ENCODE data around the gene CNIH3.

The CNIH3 gene

DNA sequence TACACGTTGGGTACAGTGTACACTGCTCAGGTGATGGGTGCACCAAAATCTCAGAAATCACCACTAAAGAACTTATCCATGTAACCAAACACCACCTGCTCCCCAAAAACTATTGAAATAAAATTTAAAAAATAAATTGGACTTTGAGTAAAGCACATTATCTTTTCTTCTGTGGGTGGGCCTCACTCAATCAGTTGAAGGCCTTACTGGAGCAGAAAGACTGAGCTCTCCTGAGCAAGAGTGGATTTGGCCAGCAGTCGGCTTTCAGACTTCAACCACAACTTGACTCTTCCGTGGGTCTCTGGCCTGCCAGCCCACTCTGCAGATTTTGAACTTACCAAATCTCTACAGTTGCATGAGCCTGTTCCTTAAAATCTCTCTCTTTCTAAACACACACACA is 78.9 kb downstream of the CNIH3 start:
- DNase-seq (ENCODE audit: low read depth, low spot score): no peak
- in situ Hi-C loops (cut with HindIII; ENCODE audit: low sequenced_read_pairs): no loop called here
- no peak overlapping the region for H3K4me3 ChIP-seq (ENCODE audit: low read depth, low read length)
- TF ChIP-seq, protein P1, sequence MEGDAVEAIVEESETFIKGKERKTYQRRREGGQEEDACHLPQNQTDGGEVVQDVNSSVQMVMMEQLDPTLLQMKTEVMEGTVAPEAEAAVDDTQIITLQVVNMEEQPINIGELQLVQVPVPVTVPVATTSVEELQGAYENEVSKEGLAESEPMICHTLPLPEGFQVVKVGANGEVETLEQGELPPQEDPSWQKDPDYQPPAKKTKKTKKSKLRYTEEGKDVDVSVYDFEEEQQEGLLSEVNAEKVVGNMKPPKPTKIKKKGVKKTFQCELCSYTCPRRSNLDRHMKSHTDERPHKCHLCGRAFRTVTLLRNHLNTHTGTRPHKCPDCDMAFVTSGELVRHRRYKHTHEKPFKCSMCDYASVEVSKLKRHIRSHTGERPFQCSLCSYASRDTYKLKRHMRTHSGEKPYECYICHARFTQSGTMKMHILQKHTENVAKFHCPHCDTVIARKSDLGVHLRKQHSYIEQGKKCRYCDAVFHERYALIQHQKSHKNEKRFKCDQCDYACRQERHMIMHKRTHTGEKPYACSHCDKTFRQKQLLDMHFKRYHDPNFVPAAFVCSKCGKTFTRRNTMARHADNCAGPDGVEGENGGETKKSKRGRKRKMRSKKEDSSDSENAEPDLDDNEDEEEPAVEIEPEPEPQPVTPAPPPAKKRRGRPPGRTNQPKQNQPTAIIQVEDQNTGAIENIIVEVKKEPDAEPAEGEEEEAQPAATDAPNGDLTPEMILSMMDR (IDR thresholded peaks at IDR 0.05; ENCODE audit: low read depth, low read length): no peak

DNA sequence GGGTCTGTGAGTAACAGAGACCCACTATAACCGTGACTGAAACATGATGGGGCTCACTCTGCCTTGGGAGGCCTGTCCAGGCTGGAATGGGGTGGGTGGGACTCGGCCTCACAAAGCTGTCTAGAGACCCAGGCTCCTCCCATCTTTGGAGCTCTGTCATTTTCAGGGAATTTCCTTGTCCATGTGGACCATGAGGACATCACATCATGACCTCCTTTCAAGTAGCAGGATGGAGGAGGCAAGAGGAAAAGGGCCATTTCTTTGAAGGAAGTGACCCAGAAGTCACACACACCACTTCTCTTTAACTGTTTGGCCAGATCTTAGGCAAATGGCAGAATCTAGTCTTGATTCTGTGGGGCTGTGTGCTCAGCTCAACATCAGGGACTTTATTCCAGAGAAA is 79.9 kb downstream of the CNIH3 start:
- DNase-seq (ENCODE audit: low read depth, low spot score): no peak
- TF ChIP-seq, protein P1 (IDR thresholded peaks at IDR 0.05; ENCODE audit: low read depth, low read length): no peak
- in situ Hi-C loops (cut with HindIII; ENCODE audit: low sequenced_read_pairs): no loop called here
- no peak overlapping the region for H3K4me3 ChIP-seq (ENCODE audit: low read depth, low read length)

DNA sequence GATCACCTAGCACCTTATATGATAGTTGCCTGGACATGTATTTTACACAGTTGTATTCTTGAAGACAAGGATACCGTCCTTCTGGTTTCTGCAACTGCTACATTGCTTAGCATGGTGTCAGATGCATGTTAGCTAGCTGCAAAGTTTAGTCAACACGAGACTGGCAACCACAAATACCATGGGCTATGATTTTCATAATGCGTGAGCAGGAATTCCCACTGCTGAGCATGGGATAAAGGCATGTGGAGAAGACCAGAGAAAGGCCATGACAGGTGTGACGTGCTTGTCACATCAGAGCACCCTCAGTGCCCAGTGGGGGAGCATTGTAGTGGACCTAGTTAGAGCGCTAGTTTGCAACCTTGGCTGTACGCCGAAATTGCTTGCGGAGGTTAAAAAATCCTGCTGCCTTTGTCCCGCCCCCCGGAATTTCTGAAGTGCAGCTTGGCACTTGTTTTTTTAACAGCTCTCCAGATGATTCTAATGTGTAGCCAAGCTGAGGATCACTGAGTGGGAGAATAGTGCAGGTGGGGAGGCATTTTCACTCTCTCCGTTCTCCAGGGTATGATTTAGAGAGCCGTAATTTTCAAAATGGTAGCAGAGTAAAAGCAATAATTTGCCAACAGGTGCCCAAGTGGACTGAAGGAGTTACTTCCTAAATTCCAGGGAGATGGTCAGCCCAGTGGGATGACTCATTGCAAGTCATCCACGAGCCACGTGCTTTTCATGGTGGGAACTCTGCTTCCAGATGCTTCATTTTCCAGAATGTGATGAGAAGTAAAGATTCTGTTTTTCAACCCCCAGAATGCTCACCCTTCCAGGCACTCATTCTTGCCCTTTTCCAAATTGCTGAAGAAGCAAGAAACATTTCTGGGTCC is 81.0 kb downstream of the CNIH3 start:
- in situ Hi-C loops (cut with HindIII; ENCODE audit: low sequenced_read_pairs): no loop called here
- TF ChIP-seq, protein P1 (IDR thresholded peaks at IDR 0.05; ENCODE audit: low read depth, low read length): no peak
- H3K4me3 ChIP-seq (ENCODE audit: low read depth, low read length): no peak overlapping the region
- peak; percentile 76 for DNase-seq (ENCODE audit: low read depth, low spot score)

DNA sequence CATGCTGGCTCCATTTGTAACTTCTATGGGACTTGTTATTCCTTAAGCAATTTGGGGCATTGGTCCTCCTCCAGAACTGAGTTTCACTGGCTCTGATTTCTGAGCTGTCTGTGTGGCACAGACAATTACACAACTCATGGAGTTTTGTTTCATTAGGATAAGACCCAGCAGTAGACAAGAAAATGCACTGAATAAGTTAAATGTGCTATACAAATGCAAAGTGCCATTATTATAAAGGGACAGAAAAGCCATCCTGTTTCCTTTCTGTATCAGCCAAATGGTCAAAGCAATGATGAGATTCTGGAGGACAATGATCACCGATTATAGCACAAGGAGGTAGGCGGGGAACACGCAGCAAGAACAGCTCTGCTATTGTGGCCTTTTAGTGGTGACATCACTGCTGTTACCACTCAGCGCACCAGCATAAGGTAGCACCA is 81.9 kb downstream of the CNIH3 start:
- no peak for DNase-seq (ENCODE audit: low read depth, low spot score)
- in situ Hi-C loops (cut with HindIII; ENCODE audit: low sequenced_read_pairs): no loop called here
- no peak overlapping the region for H3K4me3 ChIP-seq (ENCODE audit: low read depth, low read length)
- TF ChIP-seq, protein P1 (IDR thresholded peaks at IDR 0.05; ENCODE audit: low read depth, low read length): no peak

DNA sequence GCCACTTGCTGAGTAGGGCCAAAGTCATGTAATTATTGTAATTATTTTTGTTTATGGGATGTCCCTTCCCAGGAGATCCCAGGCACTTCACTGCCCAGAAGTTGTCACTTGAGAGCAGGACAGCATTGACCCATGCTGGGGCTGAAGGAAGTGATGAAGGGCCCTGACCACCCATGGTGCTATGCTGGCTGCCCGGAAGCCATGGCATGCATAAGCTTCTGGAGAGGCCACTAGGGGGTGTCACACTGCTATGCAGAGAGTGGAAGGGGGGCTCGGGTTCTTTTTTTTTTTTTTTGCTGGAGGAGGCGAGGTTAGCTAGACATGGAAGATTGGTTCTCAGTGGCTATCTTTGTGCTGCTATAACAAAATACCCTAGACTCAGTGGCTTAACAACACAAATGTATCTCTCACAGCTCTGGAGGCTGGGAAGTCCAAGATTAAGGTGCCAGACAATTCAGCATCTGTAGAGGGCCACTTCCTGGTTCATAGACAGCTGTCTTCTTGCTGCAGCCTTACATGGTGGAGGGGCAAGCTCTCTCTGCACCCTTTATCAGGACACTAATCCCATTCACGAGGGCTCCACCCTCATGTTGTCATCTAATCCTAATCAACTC is 84.9 kb downstream of the CNIH3 start:
- TF ChIP-seq, protein P1 (IDR thresholded peaks at IDR 0.05; ENCODE audit: low read depth, low read length): peak; percentile 55
- in situ Hi-C loops (cut with HindIII; ENCODE audit: low sequenced_read_pairs): no loop called here
- no peak overlapping the region for H3K4me3 ChIP-seq (ENCODE audit: low read depth, low read length)
- DNase-seq (ENCODE audit: low read depth, low spot score): no peak

DNA sequence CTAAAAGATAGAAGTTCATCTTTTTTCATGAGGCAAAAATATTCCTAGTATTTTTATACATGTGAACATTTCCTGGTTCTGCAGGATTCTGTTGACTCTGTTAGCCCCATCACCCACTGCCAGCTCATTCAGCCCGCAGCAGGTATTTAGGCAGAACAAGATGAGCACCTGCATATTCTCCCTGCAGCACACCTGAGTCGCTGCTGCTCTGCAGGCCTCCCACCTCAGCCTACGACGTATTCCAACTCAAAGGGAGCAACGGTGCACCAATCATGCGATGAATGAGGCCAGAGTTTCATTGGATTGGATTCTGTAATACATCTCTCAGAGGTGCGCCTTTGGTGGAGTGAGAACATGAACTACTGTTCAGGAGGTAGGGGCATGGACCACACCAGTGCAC is 87.6 kb downstream of the CNIH3 start:
- no peak for DNase-seq (ENCODE audit: low read depth, low spot score)
- H3K4me3 ChIP-seq (ENCODE audit: low read depth, low read length): no peak overlapping the region
- in situ Hi-C loops (cut with HindIII; ENCODE audit: low sequenced_read_pairs): no loop called here
- TF ChIP-seq, protein P1 (IDR thresholded peaks at IDR 0.05; ENCODE audit: low read depth, low read length): no peak

Data from astrocyte of the spinal cord (primary cell).